Inflammatory macrophage (primary cell): ENCODE data around the gene P2RX4.
"Not testable (repeated sequence)": the region's sequence is repeated elsewhere in the genome, so short reads cannot be mapped to it uniquely, and the experiment has no call there.

Source experiments
- DNase-seq, 2 donors: peaks; one replicate each; pipeline ENCODE4 v3.0.0-alpha.2; 2020 to 2022

Gene P2RX4

GRCh38 chr12:121245951-121246350 is 36.0 kb downstream of the P2RX4 start:
- no peak for DNase-seq

GRCh38 chr12:121246893-121247557 is 37.1 kb downstream of the P2RX4 start:
- no peak for DNase-seq

GRCh38 chr12:121248622-121249021 is 38.7 kb downstream of the P2RX4 start:
- DNase-seq = no peak

DNA sequence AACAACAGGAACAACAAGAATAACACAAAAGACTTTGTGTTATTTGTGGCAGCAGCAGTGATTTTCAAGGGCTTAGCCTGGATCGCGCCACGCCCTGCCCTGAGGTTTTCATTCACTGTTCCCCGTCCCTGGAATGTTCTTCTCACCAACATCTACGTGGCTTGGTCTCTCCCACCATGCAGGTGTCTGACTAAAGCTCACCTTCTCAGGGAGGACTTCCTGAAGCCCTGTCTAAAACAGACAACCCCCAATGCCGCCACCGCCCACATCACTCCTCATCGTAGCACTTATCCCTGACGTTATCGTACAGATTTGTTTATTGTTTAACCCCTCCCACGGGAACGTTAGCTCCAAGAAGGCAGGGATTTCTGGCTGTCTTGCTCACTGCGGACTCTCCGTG is 40.4 kb downstream of the P2RX4 start:
- DNase-seq = no peak

GRCh38 chr12:121251838-121252237 is 41.9 kb downstream of the P2RX4 start:
- no peak for DNase-seq

DNA sequence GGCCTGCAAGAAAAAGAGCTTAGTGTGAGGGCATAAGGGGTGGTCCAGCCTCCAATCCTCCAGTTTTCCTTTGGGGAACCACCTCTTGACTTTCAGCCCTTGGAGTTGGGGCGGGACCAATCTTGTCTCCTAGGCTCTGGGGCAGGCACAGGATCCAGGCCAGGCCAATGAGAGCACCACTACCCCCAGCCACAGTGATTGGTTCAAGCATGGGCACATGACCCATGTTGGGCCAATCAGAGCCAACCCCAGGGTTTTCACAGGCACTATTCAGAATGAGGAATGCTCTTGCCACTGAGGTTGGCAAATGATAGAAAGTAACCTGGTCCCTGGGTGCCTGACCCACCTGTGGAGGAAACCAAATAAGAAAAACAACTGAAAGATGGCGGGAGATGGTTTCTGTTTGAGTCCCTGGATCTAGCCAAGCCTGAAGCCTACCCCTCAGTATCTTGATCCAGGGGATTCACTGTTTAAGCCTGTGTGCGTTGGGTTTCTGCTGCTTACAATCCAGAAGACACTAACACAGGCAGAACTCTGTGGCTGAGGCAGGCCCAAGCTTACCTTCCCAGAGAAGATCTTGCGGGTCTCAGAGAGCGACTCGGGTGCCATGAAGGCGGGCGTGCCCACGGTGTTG is 42.9 kb downstream of the P2RX4 start:
- no peak for DNase-seq

DNA sequence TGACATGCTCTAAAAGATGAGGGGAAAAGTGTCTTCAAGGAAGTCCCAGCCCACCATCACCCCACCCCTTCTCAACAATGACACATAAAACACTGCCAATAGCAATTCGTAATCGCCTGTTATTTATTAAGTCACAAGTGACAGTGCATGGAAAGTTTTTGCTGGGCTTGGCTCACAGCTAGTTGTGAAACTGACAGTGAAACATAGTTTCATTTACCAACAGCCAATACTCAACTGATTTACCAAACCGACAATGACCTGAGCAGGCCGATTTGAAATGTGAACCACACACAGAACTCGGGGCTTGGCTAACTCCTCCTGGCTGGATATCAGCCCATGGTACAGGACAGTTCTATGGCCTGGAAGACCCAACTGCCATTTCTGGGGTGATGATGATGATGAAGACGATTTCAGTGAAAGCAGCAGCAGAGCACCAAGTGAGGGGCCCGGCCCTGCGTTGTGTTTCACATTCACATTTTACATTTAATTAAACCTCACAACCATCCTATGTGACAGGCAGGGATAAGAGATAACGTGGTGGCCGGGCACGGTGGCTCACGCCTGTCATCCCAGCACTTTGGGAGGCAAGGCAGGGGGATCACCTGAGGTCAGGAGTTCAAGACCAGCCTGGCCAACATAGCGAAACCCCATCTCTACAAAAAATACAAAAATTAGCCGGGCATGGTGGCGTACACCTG is 43.9 kb downstream of the P2RX4 start:
- DNase-seq = no peak

- no peak for DNase-seq
Observed at GRCh38 chr12:121255433-121255832, 45.5 kb downstream of the P2RX4 start.

- not testable (repeated sequence) for DNase-seq
Observed at GRCh38 chr12:121257704-121258449, 47.9 kb downstream of the P2RX4 start.

- no peak for DNase-seq
Observed at GRCh38 chr12:121259074-121259473, 49.1 kb downstream of the P2RX4 start.

GRCh38 chr12:121260091-121260490 is 50.2 kb downstream of the P2RX4 start:
- DNase-seq = no peak

- no peak for DNase-seq
Observed at GRCh38 chr12:121261398-121261797, 51.5 kb downstream of the P2RX4 start.

DNA sequence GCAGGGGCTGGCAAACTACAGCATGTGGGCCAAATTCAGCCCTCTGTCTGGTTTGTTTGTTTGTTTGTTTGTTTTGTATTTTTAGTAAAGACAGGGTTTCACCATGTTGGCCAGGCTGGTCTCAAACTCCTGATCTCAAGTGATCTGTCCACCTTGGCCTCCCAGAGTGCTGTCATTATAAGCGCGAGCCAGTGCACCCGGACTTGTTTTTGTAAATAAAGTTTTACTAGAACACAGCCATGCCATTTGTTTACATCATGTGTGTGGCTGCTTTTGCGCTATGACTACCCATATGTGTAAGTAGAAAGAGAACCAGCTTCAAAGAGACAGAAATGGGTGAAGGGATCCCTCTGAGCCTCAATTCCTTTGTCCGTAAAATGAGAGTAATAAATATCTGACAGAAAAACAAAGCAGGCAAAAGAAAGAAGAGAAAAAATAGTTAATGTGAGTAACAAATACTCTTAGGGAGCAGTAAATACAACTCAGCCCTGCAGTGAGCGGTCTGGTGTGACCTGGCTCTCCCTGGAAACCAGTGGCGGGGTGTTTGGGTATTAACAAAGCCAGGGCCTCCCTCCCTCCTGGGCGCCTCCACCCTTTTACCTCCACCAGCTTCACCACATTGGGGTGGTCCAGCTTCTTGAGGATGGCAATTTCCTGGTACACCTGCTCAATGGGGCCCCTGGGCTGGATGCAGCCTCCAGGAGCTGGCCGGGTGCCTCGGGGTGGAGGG is 53.4 kb downstream of the P2RX4 start:
- DNase-seq = no peak

DNA sequence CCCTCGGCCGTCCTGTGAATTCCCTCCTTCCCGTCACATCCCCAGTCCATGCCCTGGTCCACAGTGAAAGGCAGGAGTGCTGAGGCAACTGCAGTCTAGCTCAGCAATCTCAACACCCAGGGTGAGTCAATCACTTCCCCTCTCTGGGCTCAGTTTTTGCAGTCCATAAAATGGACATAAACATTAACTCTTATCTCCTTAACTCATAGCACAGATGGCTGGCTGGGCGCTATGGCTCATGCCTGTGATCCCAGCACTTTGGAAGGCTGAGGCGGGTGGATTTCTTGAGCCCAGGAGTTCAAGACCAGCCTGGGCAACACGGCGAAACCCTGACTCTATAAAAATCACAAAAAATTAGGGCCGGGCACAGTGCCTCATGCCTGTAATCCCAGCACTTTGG is 54.2 kb downstream of the P2RX4 start:
- DNase-seq = no peak

- DNase-seq = no peak
Observed at GRCh38 chr12:121264951-121265515, 55.1 kb downstream of the P2RX4 start.

- DNase-seq = no peak
Observed at GRCh38 chr12:121267822-121268221, 57.9 kb downstream of the P2RX4 start.

DNA sequence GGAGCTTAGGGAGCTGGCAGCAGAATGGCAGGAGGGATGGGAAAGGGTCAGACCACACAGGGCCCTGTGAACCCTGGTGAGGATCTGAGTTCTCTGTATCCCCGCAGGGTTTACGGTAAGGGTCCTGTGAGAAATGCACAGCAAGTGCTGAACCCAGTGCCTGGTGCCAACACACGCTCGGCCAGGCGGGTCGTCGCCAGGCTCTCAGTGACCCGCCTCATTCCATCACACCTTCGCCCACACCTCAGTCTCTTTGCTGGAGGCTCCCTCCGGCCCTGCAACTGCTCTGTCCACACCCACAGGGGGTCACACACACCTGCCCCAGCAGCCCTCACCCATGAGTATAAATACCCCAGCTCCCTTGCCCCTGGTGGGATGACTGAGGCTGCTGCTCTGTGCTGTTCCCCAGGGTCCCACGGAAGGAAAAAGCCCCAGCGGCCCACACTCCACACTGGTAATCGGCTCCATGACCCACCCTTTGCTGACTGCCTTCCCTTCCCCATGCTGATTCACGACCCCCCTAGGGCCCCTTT is 63.5 kb downstream of the P2RX4 start:
- no peak for DNase-seq

DNA sequence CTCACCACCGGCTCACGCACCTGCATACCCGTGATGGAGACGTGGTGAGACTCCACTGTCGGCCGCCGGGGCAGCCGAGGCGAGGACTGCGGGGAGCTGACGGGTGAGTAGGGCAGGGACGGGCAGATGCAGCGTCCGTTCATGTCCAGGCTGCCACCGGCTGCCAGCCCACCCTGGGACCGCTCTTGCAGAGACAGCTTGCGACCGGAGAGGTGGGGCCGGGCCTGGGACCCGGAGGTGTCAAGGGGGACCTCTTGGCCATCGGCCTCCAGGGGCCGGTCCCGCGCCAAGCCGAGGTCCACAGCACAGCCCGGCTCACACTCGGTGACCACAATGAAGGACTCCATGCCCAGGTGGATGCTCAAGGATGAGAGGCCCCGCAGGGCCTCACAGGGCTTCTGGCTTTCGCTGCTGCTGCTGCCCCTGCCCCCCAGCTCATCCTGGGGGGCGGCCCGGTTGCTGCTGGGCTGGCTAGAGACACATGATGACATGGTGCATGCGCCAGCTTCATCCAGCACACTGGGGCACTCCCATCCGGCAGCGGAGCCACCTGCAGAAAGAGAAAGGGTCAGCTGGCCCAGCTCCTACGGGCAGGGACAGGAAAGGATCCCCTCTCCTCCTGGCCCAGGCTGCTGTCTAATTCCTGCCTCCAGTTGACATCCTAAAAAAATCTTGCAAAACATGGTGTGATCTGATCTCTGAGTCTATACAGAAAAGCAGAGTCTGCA is 64.3 kb downstream of the P2RX4 start:
- no peak for DNase-seq

- peak; percentile 30 to 58 for DNase-seq
Observed at GRCh38 chr12:121277374-121277759, 67.4 kb downstream of the P2RX4 start.

DNA sequence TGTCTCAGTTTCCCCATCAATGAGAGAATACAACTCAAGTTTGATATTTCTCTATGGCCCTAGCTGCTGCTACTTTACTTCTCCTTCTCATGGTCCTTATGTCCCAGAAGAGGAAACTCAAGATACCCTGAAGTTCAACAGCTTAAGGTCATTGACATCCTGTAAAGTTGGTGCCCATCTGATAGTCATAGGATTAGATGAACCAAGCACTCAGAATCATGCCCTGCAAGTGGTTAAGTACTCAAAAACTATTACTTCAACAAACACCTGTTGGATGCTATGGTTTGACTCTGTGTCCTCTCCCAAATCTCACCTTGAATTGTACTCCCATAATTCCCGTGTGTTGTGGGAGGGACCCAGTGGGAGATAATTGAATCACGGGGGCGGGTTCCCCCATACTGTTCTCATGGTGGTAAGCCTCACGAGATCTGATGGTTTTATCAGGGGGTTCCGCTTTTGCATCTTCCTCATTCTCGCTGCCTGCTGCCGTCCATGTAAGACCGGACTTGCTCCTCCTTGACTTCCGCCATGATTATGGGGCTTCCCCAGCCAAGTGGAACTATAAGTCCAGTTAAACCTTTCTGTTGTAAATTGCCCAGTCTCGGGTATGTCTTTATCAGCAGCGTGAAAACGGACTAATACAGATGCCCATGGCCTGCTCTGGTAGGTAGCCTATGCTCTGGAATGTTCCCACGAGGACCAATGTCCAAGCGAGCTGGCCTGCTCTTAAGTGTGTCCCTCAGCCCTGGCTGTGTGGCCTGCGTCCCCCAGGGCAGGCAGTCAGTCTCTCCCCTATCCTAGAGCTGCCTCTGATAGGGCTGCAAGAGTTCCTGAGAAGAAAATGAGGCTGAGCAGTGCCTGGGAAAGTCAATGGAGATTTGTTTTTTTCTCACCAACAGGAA is 68.5 kb downstream of the P2RX4 start:
- DNase-seq = peak; percentile 95 to 96
